IMR-90 (cell line): ENCODE data around the gene HES7. TPM values are rescaled to one million over a fixed set of nuclear protein-coding genes. Genes with fewer than 3 reads are reported as not detected.

Experiments
- ATAC-seq: fragments of 200-7000 bp; cut with Tn5 transposase; 2 replicates; pipeline ENCODE4 v1.9.1; 2020; ENCODE audit warnings: low read depth, mild to moderate bottlenecking, moderate library complexity
- BruUV-seq: library from RNA; stranded (reverse); fragments of 400-500 nt; replicated peaks from 2 replicates; lab custom pipeline; 2021; lab: Mats Ljungman, UMichigan
- CTCF ChIA-PET: fragments of 300-600 bp; formaldehyde crosslinking; extraction: SDS; loops from one replicate; lab custom pipeline; 2021; ENCODE audit warnings: antibody characterized with exemption; lab: Yijun Ruan, JAX
- POLR2A ChIA-PET: fragments of 300-600 bp; sonication (Branson Sonifier 250); formaldehyde crosslinking; loops from one replicate; lab custom pipeline; 2022; ENCODE audit warnings: antibody characterized with exemption; ENCODE audit not compliant: unreplicated experiment; lab: Charles Lee
- DNase-seq: peaks from one replicate; pipeline ENCODE4 v3.0.0; 2013
- H2AFZ ChIP-seq: replicated peaks from 2 replicates; pipeline ENCODE3; 2013; ENCODE audit warnings: low read length, mild to moderate bottlenecking; ENCODE audit not compliant: poor library complexity
- H2AK5ac ChIP-seq: 2 replicates; pipeline ENCODE4 v1.6.1; 2013; ENCODE audit warnings: low read depth, low read length, inconsistent platforms
- H2AK9ac ChIP-seq: replicated peaks from 2 replicates; pipeline ENCODE3; 2013; ENCODE audit warnings: mild to moderate bottlenecking, low read depth, low read length, moderate library complexity; ENCODE audit not compliant: poor library complexity
- H2BK120ac ChIP-seq: 2 replicates; pipeline ENCODE4 v1.6.1; 2013; ENCODE audit warnings: low read depth, low read length, inconsistent platforms
- H2BK15ac ChIP-seq: 3 replicates; pipeline ENCODE4 v1.6.1; 2013; ENCODE audit warnings: low read depth, low read length, inconsistent platforms
- H2BK20ac ChIP-seq: 2 replicates; pipeline ENCODE4 v1.6.1; 2013; ENCODE audit warnings: low read depth, mild to moderate bottlenecking, inconsistent platforms, low read length, moderate library complexity
- H2BK5ac ChIP-seq: 2 replicates; pipeline ENCODE4 v1.6.1; 2013; ENCODE audit warnings: mild to moderate bottlenecking, low read depth, low read length, inconsistent platforms; ENCODE audit not compliant: poor library complexity, severe bottlenecking
- H3K14ac ChIP-seq: replicated peaks from 2 replicates; pipeline ENCODE4 v1.6.1; 2013; ENCODE audit warnings: low read depth, low read length, inconsistent platforms
- H3K18ac ChIP-seq: 2 replicates; pipeline ENCODE4 v1.6.1; 2013; ENCODE audit warnings: low read depth, low read length, control low read depth
- H3K23ac ChIP-seq: 2 replicates; pipeline ENCODE4 v1.6.1; 2013; ENCODE audit warnings: low read depth, low read length, inconsistent platforms
- H3K27ac ChIP-seq: 2 replicates; pipeline ENCODE4 v1.5.1; 2013; ENCODE audit warnings: mild to moderate bottlenecking, control low read depth, low read length; ENCODE audit not compliant: insufficient read depth
- H3K27me3 ChIP-seq: 2 replicates; pipeline ENCODE4 v1.6.1; 2013; ENCODE audit warnings: low read length; ENCODE audit not compliant: control insufficient read depth, insufficient read depth
- H3K36me3 ChIP-seq: 2 replicates; pipeline ENCODE4 v1.6.1; 2013; ENCODE audit warnings: low read length, mixed read lengths; ENCODE audit not compliant: control insufficient read depth, insufficient read depth
- H3K4ac ChIP-seq: 2 replicates; pipeline ENCODE4 v1.6.1; 2013; ENCODE audit warnings: low read depth, low read length, inconsistent platforms
- H3K4me1 ChIP-seq: 2 replicates; pipeline ENCODE4 v1.6.1; 2013; ENCODE audit warnings: low read length, mixed read lengths; ENCODE audit not compliant: control insufficient read depth, insufficient read depth
- H3K4me2 ChIP-seq: 2 replicates; pipeline ENCODE4 v1.6.1; 2013; ENCODE audit warnings: low read depth, mild to moderate bottlenecking, control low read depth, low read length, moderate library complexity
- H3K4me3 ChIP-seq: 2 replicates; pipeline ENCODE4 v1.5.1; 2013; ENCODE audit warnings: low read depth, mild to moderate bottlenecking, control low read depth, low read length, moderate library complexity; ENCODE audit not compliant: insufficient read depth
- H3K56ac ChIP-seq: 2 replicates; pipeline ENCODE4 v1.6.1; 2013; ENCODE audit warnings: low read length, inconsistent platforms; ENCODE audit not compliant: insufficient read depth; ENCODE audit errors: extremely low read depth
- H3K79me1 ChIP-seq, 2 experiments: 2 replicates each; pipeline ENCODE4 v1.6.1; 2013; ENCODE audit warnings: low read length in 2 of 2, inconsistent platforms in 1 of 2, low read depth in 1 of 2
- H3K9ac ChIP-seq: 2 replicates; pipeline ENCODE4 v1.6.1; 2013; ENCODE audit warnings: low read depth, low read length, control low read depth
- H3K9me1 ChIP-seq: 2 replicates; pipeline ENCODE4 v1.6.1; 2013; ENCODE audit warnings: low read length, inconsistent platforms; ENCODE audit not compliant: insufficient read depth
- H3K9me3 ChIP-seq: 2 replicates; pipeline ENCODE4 v1.6.1; 2013; ENCODE audit warnings: low read length; ENCODE audit not compliant: control insufficient read depth, insufficient read depth
- H4K20me1 ChIP-seq: 2 replicates; pipeline ENCODE4 v1.6.1; 2013; ENCODE audit warnings: low read length, inconsistent platforms; ENCODE audit not compliant: insufficient read depth
- H4K5ac ChIP-seq: 2 replicates; pipeline ENCODE4 v1.6.1; 2013; ENCODE audit warnings: mild to moderate bottlenecking, low read depth, low read length, control low read depth
- H4K8ac ChIP-seq, 2 experiments: 2 replicates each; pipeline ENCODE4 v1.6.1; 2013; ENCODE audit warnings: low read depth in 2 of 2, low read length in 2 of 2, control low read depth in 1 of 2, inconsistent platforms in 1 of 2
- H4K91ac ChIP-seq: 2 replicates; pipeline ENCODE4 v1.6.1; 2013; ENCODE audit warnings: low read depth, low read length, inconsistent platforms; ENCODE audit not compliant: insufficient read depth
- BHLHE40 ChIP-seq: fragments of 150-350 bp; IDR thresholded peaks from 2 replicates; pipeline ENCODE4 v1.6.1; 2016; ENCODE audit warnings: mild to moderate bottlenecking, low read depth, low read length
- CEBPB ChIP-seq: IDR thresholded peaks from 2 replicates; pipeline ENCODE4 v1.6.1; 2012; ENCODE audit warnings: low read depth, low read length, improper control_type of control experiment
- CHD1 ChIP-seq: IDR thresholded peaks from 2 replicates; pipeline ENCODE4 v1.6.1; 2012; ENCODE audit warnings: low read depth, low read length, improper control_type of control experiment
- CTCF ChIP-seq: conservative IDR thresholded peaks from 2 replicates; pipeline ENCODE4 v1.5.1; 2012; ENCODE audit warnings: mild to moderate bottlenecking, low read depth, low read length, improper control_type of control experiment
- ELK1 ChIP-seq: fragments of 150-350 bp; IDR thresholded peaks from 2 replicates; pipeline ENCODE4 v1.6.1; 2016; ENCODE audit warnings: low read depth, mild to moderate bottlenecking, low read length, moderate library complexity, borderline replicate concordance
- MAFK ChIP-seq: IDR thresholded peaks from 2 replicates; pipeline ENCODE4 v1.6.1; 2012; ENCODE audit warnings: low read depth, low read length, improper control_type of control experiment
- MAZ ChIP-seq: IDR thresholded peaks from 2 replicates; pipeline ENCODE4 v1.6.1; 2012; ENCODE audit warnings: low read depth, mild to moderate bottlenecking, low read length, improper control_type of control experiment, moderate library complexity, borderline replicate concordance
- MXI1 ChIP-seq: IDR thresholded peaks from 2 replicates; pipeline ENCODE4 v1.6.1; 2012; ENCODE audit warnings: low read depth, mild to moderate bottlenecking, low read length, moderate library complexity, borderline replicate concordance
- POLR2A ChIP-seq: IDR thresholded peaks from 2 replicates; pipeline ENCODE4 v1.6.1; 2012; ENCODE audit warnings: mild to moderate bottlenecking, low read depth, low read length
- RAD21 ChIP-seq: IDR thresholded peaks from 2 replicates; pipeline ENCODE4 v1.6.1; 2012; ENCODE audit warnings: low read length, improper control_type of control experiment
- RCOR1 ChIP-seq: IDR thresholded peaks from 2 replicates; pipeline ENCODE4 v1.6.1; 2012; ENCODE audit warnings: mild to moderate bottlenecking, low read length, improper control_type of control experiment; ENCODE audit not compliant: insufficient replicate concordance
- RFX5 ChIP-seq: IDR thresholded peaks from 2 replicates; pipeline ENCODE4 v1.8.0; 2012; ENCODE audit warnings: low read depth, mild to moderate bottlenecking, low read length, moderate library complexity
- SMC3 ChIP-seq: fragments of 150-350 bp; IDR thresholded peaks from 2 replicates; pipeline ENCODE4 v1.6.1; 2016; ENCODE audit warnings: low read depth, mild to moderate bottlenecking, antibody characterized with exemption, low read length, moderate library complexity
- USF2 ChIP-seq: fragments of 150-350 bp; IDR thresholded peaks from 2 replicates; pipeline ENCODE4 v1.6.1; 2017; ENCODE audit warnings: mild to moderate bottlenecking, antibody characterized with exemption, low read length, low read depth
- WGBS, 2 experiments: methylation state at CpG; one replicate each; pipeline versions ENCODE4 v1.1.5 to v1.1.7; 2013; ENCODE audit warnings: missing lambda C conversion rate in 2 of 2; ENCODE audit not compliant: insufficient read length in 1 of 2; ENCODE audit errors: extremely low coverage in 2 of 2; 5-methylcytosine and 5-hydroxymethylcytosine counted together
- dilution Hi-C: fragments of 300-500 bp; cut with HindIII; formaldehyde crosslinking; loops from one replicate; pipeline ENCODE4 v1.14.3; 2018; ENCODE audit warnings: low sequenced_read_pairs; ENCODE audit not compliant: unreplicated experiment
- in situ Hi-C: fragments of 300-500 bp; cut with MboI; formaldehyde crosslinking; loops from 3 replicates; pipeline ENCODE4 v1.14.3; 2019; ENCODE audit warnings: low sequenced_read_pairs, inconsistent platforms, mixed read lengths
- intact Hi-C: fragments of 100-400 bp; cut with micrococcal nuclease; formaldehyde crosslinking; loops from 2 replicates; pipeline ENCODE4 v1.10.0; 2022
- polyA plus RNA-seq, 3 experiments: library from polyadenylated mRNA; depleted of rRNA; stranded (reverse); fragments of >200 nt; gene quantifications; 2 replicates each; pipeline ENCODE4 v1.2.3, GENCODE V29; 2012; ENCODE audit warnings: low replicate concordance in 1 of 3
- total RNA-seq: library from RNA; depleted of rRNA; stranded (reverse); fragments of >200 nt; gene quantifications from 2 replicates; pipeline ENCODE4 v1.2.3, GENCODE V29; 2012

HES7 gene
- total and polyA plus RNA-seq, 2 of the 4 experiments (the other 2 are of a cell fraction), result 0.43 TPM; not detected in 1

- ChIA-PET POLR2A (no interaction called here), CTCF (no interaction called here)
- Histone ChIP-seq H4K8ac (no peak overlapping the region), H2BK15ac (no peak overlapping the region), H3K9me1 (no peaks in the 10 kb centered on the region; the same call in 1 of the 2 replicates), H3K4ac (no peak overlapping the region), H2BK5ac (no peak overlapping the region), H4K20me1 (no peaks in the 10 kb centered on the region), H3K4me1 (no peaks in the 10 kb centered on the region), H2AFZ (no peak overlapping the region), H3K27ac (no peak overlapping the region), H2AK5ac (no peak overlapping the region), H3K9ac (no peak overlapping the region), H3K4me3 (no peak overlapping the region), H3K56ac (no peak overlapping the region), H3K79me1 (no peaks in the 10 kb centered on the region), H4K91ac (no peak overlapping the region), H3K18ac (no peak overlapping the region), H2AK9ac (no peak overlapping the region), H3K9me3 (no peaks in the 10 kb centered on the region), H2BK120ac (no peak overlapping the region), H3K23ac (no peak overlapping the region), H2BK20ac (no peak overlapping the region), H3K36me3 (no peaks in the 10 kb centered on the region), H3K4me2 (no peak overlapping the region), H3K27me3 (peaks cover 42% of the 10 kb centered on the region), H3K14ac (no peak overlapping the region), H4K5ac (no peak overlapping the region)
- WGBS, 2 experiments, result 38% methylated on average over 1 of the region's 2 CpGs; no CpG with 5 or more reads in 1 of the 2 experiments
- in situ Hi-C loops (no loop called here), dilution Hi-C loops (loop anchor here (25.0 kb wide), 1 partner anchor 137 kb away; the partner anchor contains the start of genes CTC1 and PFAS), intact Hi-C loops (no loop called here)
- no TSS peak for BruUV-seq
- ATAC-seq (no peak), DNase-seq (no peak)
- TF ChIP-seq BHLHE40, result no peak
- no peak for TF ChIP-seq RAD21
- no peak for TF ChIP-seq ELK1
- TF ChIP-seq CHD1, result no peak
- TF ChIP-seq RFX5, result no peak
- TF ChIP-seq MXI1, result no peak
- TF ChIP-seq MAFK, result no peak
- TF ChIP-seq POLR2A, result no peak
- TF ChIP-seq CEBPB, result no peak
- TF ChIP-seq CTCF, result no peak
- no peak for TF ChIP-seq MAZ
- no peak for TF ChIP-seq USF2
- TF ChIP-seq RCOR1, result no peak
- no peak for TF ChIP-seq SMC3
Measured at GRCh38 chr17:8100763-8101162, 23.1 kb downstream of the HES7 start.
